GM19023 (cell line): ENCODE measurements around the gene ABHD8.

Experiments used
- ATAC-seq: cut with Tn5 transposase; IDR thresholded peaks from one replicate; pipeline ENCODE4 v1.9.1; 2021; ENCODE audit warnings: mild to moderate bottlenecking, moderate library complexity; ENCODE audit not compliant: unreplicated experiment

The ABHD8 gene, protein sequence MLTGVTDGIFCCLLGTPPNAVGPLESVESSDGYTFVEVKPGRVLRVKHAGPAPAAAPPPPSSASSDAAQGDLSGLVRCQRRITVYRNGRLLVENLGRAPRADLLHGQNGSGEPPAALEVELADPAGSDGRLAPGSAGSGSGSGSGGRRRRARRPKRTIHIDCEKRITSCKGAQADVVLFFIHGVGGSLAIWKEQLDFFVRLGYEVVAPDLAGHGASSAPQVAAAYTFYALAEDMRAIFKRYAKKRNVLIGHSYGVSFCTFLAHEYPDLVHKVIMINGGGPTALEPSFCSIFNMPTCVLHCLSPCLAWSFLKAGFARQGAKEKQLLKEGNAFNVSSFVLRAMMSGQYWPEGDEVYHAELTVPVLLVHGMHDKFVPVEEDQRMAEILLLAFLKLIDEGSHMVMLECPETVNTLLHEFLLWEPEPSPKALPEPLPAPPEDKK

DNA sequence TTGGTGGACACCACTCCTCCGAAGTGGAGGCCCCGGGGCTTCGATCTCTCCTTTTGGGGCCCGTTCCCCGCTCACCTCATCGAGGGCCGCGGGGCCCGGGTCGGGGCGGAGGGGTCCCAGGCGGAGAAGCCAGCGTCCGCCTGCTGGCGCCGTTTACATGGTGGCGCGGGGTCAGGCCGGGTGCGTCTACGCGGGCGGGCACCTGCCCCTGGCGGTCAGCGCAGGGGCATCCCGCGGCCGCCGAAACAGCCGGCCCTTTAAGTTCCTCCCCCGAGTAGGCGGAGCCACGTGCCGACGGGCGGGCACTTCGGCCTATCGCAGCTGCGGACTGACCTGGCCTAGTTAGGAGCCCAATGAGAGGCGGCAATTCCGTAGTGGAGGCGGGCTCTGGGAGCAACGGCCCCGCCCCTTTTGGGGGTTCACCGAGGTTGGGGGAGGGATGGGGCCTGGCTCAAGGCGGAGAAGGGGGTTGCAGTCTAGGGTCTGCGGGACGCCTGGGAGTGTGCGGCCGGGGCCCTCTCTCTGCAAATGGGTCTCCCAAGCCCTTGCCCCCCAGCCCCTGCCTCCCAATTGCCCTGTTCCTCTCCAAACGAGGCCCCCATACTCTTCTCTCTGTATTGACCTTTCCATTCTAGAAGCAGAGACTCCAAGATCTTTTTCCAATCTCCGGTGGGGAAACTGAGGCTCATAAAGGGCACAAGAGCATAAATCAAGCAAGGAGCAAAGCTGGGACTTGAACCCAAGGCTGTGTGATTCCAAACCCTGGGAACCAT is at the start of gene ABHD8:
Gene ABHD8, minus strand, starts transcription at position 259 of the 773 bp plus-strand sequence. CDS start 1,809 bp downstream, outside the sequence.
- ATAC-seq, result peak; percentile 67

DNA sequence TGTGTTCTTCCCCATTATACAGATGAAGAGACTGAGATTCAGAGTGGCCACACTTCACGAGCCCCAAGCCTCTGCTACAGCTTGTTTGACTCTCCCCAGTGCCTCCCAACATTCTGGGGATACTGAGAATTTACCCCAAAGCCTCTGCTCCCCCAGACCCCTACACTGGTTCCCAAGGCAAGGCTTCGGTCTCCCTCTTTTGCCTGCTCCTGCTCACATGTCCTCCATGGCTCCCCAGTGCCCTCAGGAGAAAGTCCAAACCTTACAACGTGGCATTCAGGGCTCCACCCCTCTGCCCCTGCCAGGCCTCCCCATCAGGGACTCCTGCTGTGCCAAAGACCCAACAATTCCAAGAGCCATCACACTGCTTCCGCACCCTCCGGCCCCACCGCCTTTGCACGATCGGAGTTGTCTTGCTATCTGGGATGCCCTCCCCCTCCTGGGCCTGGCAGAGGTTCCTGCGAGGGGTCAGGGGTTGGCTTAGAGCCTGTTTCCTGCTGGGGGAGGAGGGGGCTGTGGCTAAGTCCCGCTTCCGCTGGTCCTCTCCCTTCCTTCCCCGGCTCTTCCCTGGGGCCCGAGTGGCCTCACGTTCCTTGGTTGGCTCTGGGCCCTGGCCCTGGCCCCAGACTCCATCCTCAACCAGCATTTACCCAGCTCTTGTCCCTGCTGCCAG is 49.5 kb upstream of the ABHD8 start:
- ATAC-seq, result no peak

GRCh38 chr19:17351815-17352435 is 48.7 kb upstream of the ABHD8 start:
- no peak for ATAC-seq

- ATAC-seq, result no peak
Observed at GRCh38 chr19:17348700-17349099, 45.5 kb upstream of the ABHD8 start.

- ATAC-seq, result no peak
Observed at GRCh38 chr19:17347877-17348276, 44.7 kb upstream of the ABHD8 start.

- ATAC-seq, result no peak
Observed at GRCh38 chr19:17347361-17347760, 44.1 kb upstream of the ABHD8 start.

DNA sequence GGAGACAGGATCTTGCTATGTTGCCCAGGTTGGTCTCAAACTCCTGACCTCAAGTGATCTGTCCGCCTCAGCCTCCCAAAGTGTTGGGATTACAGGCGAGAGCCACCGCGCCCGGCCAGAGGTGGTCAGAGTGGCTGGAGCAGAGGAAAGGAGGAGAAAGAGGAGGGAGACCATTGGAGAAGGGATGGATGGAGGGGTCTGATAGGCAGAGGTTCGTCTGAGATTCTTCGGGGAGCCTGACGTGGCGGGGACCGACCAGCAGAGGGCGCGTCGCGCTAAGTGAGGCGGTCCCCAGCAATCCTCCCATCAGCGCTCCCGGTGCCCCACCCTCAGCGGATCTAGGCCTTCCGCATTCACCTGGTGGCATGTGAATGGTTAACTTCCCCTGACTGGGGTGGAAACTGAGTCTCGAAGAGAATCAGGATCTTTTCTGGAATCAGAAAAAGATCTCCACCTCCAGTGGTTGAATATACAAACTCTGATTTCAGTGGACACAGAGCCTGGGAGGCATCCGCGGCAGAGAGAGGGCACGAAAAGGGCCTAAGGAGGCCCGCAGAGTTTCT is 43.0 kb upstream of the ABHD8 start:
- no peak for ATAC-seq

GRCh38 chr19:17341845-17342244 is 38.6 kb upstream of the ABHD8 start:
- ATAC-seq, result no peak

- ATAC-seq, result no peak
Observed at GRCh38 chr19:17341386-17341785, 38.2 kb upstream of the ABHD8 start.

DNA sequence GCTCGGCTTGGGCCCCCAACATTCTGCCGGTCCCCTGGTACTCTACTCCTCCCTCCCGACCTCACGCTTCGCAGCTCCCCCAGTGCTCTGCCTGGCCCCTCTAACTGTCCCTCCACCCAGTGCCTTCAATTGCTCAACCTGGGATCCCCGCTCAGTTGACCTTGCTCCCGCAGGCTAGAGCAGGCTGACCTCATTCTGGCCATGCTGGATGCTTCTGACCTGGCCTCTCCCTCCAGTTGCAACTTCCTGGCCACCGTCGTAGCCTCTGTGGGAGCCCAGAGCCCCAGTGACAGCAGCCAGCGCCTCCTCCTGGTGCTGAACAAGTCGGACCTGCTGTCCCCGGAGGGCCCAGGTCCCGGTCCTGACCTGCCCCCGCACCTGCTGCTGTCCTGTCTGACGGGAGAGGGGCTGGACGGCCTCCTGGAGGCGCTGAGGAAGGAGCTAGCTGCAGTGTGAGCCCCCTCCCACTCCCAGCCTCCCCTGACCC is 37.7 kb upstream of the ABHD8 start:
- no peak for ATAC-seq

DNA sequence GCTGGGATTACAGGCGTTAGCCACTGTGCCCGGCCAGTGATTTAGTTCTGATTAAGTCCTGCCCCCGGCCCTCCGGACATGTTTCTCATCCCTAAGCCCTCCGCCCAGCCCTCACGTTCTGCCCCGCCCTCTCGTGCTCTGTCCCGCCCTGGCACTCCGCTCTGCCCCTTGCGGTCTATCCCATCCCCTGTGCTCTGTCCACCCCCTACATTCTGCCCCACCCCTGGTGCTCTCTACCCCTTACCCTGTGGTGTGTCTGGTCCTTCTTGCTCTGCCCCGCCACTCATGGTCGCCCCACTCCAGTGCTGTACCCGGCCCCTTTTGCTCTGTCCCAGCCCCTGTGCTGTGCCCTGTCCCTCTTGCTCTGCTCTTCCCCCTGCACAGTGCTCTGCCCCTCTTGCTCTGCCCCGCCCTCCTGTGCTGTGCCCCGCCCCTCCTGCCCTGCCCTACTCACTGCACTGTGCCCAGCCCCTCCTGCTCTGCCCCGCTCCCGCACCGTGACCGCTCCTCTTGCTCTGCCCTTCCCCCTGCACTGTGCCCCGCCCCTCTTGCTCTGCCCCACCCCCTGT is 37.2 kb upstream of the ABHD8 start:
- no peak for ATAC-seq

DNA sequence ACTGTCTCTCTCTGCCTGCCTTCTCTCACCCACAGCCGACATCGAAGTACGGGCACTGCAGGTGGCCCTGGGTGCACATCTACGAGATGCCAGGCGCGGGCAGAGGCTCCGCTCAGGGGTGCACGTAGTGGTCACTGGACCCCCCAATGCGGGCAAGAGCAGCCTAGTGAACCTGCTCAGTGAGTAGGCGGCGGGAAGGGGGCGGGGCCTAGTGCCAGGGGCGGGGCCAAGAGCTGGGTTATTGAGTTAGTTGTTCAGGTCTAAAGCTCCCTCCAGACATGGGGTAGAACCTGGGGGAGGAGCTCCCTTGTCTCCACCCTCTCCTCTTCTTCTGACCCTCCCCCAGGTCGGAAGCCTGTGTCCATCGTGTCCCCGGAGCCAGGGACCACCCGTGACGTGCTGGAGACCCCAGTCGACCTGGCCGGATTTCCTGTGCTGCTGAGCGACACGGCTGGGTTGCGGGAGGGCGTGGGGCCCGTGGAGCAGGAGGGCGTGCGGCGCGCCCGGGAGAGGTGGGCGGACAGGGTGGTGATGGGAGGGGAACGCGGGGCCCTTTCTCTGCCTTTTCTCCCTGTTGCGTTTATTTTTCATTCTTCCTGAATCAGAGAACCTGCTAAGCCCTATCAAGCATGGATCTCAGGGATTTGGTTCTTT is 36.0 kb upstream of the ABHD8 start:
- ATAC-seq, result no peak

DNA sequence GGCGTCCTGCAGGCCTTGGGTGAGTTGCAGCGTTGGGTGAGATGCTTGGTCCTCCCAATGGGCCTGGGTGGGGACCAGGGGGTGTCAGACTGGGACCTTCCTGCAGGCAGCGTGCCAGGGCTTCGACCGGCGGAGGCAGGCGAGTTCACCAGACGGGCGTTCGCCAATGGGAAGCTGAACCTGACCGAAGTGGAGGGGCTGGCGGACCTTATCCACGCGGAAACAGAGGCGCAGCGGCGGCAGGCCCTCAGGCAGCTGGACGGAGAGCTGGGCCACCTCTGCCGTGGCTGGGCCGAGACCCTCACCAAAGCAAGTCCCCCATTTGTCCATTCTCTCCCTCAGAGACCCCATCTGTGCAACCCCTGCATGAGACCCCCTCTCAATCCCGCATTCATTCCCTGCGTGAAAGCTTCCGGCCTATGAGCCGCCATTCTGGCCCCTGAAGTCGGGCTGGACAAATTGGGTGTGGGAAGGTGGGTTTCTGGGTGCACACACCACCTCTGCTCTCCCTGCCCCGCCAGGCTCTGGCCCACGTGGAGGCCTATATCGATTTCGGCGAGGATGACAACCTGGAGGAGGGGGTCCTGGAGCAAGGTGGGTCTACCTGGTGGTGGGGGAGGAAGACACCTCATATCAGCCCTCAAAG is 35.3 kb upstream of the ABHD8 start:
- ATAC-seq, result no peak

- ATAC-seq, result no peak
Observed at GRCh38 chr19:17337675-17338432, 34.6 kb upstream of the ABHD8 start.

DNA sequence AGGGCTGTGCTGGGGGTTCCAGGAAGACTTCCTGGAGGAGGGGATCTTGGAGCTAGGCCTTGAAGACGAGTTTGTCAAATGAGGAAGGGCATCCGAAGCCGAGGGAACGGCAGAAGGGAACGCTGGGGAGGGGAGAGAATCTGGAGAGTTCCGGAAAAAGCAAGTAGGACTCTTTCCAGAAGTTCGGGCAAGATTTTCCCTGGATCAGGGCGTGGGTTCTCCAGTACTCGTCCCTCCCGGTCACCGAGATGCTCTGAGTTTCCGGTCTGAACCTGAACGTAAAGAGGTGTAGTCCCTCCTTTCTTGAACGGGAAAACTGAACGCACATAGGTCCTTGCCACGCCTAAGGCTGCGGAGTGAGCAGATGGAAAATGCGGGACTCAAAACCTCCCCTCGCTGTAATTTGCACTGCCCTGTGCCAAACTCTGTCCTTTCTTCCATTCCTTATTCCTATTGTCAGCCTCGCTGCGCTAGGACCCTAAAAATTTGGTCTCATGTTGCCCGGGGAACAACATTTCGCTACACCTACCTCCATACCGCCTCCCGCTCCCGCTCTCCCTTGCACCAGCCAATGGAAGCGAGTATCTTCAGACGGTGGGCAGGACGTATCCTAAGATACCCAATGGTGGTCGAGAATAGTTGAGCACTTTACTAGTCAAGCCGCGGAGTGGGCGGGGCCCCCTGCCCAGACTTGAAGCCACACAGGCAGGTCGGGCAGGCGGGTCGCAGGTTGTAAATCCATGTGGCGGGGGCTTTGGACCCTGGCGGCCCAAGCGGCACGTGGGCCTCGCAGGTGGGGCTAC is 33.8 kb upstream of the ABHD8 start, which contains the start of gene GTPBP3:
Gene GTPBP3, plus strand, starts transcription at position 682 of the 803 bp plus-strand sequence. Its CDS starts 59 bp downstream, at position 741.
- peak; percentile 68 for ATAC-seq

GRCh38 chr19:17335575-17335974 is 32.4 kb upstream of the ABHD8 start:
- ATAC-seq, result no peak
